Measurements from ENCODE around the gene ANO10. TPM values are rescaled to one million over a fixed set of nuclear protein-coding genes. Genes with fewer than 3 reads are reported as not detected.

The ANO10 gene
- total RNA-seq, 4 donors from 2014 or later, result 20.2 to 29.2 (median 26.1) TPM

GRCh38 chr3:43353923-43354670, 267.7 kb downstream of the ANO10 start:
- ATAC-seq (ENCODE audit: low FRiP score), result no peak
- DNase-seq (ENCODE audit: low spot score), result no peak
- TF ChIP-seq CTCF (IDR thresholded peaks at IDR 0.05), result no peak

- no peak for DNase-seq (ENCODE audit: low spot score)
- TF ChIP-seq CTCF (IDR thresholded peaks at IDR 0.05), result no peak
- no peak for ATAC-seq (ENCODE audit: low FRiP score)
These were observed 268.4 kb downstream of the ANO10 start for GRCh38 chr3:43353393-43353792.

GRCh38 chr3:43349716-43350115, 272.1 kb downstream of the ANO10 start:
- no peak for DNase-seq (ENCODE audit: low spot score)
- ATAC-seq (ENCODE audit: low FRiP score), result no peak
- TF ChIP-seq CTCF (IDR thresholded peaks at IDR 0.05), result no peak

DNA sequence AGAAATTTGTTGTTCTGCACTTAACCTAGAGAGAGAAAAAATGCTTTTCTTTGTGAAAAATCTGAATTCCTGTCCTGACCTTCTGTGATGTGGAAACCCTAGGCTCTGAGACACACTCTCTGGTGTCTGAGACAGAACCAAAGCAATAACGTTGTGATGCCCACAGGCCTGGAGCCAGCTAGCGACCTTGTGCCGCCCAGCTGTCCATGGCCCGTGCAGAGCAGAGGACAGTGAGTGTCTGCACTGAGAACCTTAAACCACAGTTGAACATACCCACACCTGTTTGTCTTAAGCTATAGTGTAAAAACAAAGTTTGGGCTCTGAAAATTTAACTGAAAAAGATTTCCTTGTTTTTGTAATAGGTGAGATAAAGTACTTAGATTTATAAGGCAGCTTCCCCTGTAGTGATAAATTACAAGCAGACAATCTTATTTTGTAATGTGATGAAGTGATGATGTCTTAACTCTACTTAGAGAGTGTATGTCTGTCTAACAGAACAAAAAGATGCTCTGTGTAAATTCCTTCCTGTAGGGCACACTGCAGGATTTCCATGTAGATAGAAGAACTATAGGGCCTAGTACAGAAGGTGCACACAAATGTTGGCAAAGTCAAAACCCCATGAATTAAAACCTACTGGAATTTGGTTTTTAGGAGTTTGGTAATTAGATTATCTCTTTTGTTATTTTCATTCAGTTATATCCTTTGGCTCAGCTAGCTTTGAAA, 272.8 kb downstream of the ANO10 start:
- no peak for ATAC-seq (ENCODE audit: low FRiP score)
- TF ChIP-seq CTCF (IDR thresholded peaks at IDR 0.05), result no peak
- no peak for DNase-seq (ENCODE audit: low spot score)

- no peak for DNase-seq (ENCODE audit: low spot score)
- TF ChIP-seq CTCF (IDR thresholded peaks at IDR 0.05), result no peak
- no peak for ATAC-seq (ENCODE audit: low FRiP score)
These were observed 273.5 kb downstream of the ANO10 start for GRCh38 chr3:43348350-43348749.

GRCh38 chr3:43347774-43348173, 274.0 kb downstream of the ANO10 start:
- no peak for TF ChIP-seq CTCF (IDR thresholded peaks at IDR 0.05)
- no peak for DNase-seq (ENCODE audit: low spot score)
- ATAC-seq (ENCODE audit: low FRiP score), result no peak

Measured in omental fat pad (tissue), 4 donors.